ENCODE measurements around the gene COL5A2.

The COL5A2 gene

GRCh38 chr2:188983427-188984064 lies 196.0 kb downstream of the COL5A2 start:
- no peak for DNase-seq
